GM18870 (cell line): ENCODE measurements around the gene STAC3.
"Not testable (repeated sequence)": the region's sequence is repeated elsewhere in the genome, so short reads cannot be mapped to it uniquely, and the experiment has no call there.

ENCODE experiments used
- ATAC-seq: cut with Tn5 transposase; IDR thresholded peaks from one replicate; pipeline ENCODE4 v1.9.1; 2021; ENCODE audit warnings: moderate library complexity; ENCODE audit not compliant: unreplicated experiment

The STAC3 gene

GRCh38 chr12:57250956-57251355 lies at the start of gene STAC3:
Gene STAC3, minus strand, starts transcription at chr12:57251187. Its CDS starts 1,551 bp downstream, at chr12:57249636.
- no peak for ATAC-seq

DNA sequence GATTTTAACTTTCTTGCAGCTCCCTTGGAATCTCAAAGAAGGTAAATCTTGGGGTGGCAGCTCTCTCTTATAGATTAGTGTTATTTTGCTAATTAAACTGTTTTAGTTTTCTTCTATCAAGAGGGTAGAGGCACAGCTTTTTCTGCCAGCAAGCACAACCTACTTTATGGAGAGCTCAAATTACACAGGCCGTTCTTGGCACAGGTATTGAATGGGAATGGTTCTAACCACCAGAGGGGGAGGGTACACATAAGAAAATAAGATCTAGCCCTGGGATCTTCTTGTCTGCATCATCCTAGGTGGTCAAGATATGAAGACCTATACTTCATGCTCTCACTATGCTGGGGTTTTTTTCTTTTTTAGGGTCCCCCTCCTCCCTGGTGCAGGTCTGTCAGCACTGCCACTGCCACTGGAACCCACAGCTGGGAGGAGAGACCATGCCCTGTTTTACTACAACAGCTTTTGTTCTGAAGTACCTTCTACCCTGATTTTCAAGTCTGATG lies 48.6 kb upstream of the STAC3 start:
- no peak for ATAC-seq

DNA sequence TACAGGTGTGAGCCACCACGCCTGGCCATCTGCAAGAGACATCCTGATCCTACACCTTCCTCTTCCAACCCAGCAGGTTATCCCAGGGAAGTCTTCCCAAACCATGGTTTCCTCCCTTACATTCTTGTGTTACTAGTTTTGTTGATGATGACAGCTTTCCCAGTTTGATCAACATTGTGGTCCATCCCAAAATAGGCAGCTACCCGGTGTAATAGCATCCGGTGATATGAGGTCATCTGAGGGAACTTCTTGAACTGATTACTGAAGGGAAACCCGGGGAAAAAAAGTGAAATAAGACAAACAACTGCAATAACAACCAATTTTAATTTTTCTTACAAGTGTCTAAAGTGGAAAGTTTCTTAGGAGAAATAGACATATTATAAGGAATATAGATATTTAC lies 45.3 kb upstream of the STAC3 start:
- ATAC-seq: no peak

- ATAC-seq: not testable (repeated sequence)
Observed at GRCh38 chr12:57282073-57282472, 31.1 kb upstream of the STAC3 start.

DNA sequence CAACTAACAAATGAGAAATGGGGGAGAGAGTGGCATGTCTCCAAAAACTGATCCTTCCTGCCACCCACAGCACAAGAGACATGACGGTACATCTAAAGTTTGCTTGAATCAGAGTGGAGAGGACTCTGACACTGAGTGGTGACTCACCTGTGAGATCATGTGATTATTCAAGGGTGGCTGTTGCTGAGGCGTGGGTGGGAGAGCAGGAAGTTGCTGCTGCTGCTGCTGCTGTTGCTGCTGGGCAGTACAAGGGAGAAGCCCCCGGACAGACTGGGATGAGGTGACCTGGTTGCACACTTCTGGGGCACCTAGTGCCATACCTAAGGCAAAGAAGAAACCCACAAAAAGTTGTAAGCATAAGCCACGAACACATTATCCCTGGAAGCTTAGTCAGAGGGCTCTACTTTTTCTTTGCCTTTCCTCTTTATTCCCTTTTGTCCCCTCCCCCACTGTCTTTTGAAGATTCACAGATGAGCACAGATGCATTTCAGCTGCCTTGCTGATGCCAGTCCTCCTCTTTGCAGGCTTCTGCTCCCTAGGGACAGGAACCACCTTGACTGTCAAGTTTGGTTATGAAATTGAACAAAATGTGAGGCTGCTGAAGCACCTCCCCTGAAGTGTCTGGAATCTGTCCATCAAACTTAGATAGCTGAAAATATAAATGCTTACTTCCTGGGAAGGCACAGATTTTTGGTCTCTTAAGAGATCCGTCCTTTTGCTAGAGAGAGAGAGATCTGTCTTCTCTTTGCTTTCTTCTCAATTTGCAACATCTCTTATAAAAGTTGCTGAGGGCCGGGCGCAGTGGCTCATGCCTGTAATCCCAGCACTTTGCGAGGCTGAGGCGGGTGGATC lies 29.4 kb upstream of the STAC3 start:
- peak; percentile 83 for ATAC-seq

DNA sequence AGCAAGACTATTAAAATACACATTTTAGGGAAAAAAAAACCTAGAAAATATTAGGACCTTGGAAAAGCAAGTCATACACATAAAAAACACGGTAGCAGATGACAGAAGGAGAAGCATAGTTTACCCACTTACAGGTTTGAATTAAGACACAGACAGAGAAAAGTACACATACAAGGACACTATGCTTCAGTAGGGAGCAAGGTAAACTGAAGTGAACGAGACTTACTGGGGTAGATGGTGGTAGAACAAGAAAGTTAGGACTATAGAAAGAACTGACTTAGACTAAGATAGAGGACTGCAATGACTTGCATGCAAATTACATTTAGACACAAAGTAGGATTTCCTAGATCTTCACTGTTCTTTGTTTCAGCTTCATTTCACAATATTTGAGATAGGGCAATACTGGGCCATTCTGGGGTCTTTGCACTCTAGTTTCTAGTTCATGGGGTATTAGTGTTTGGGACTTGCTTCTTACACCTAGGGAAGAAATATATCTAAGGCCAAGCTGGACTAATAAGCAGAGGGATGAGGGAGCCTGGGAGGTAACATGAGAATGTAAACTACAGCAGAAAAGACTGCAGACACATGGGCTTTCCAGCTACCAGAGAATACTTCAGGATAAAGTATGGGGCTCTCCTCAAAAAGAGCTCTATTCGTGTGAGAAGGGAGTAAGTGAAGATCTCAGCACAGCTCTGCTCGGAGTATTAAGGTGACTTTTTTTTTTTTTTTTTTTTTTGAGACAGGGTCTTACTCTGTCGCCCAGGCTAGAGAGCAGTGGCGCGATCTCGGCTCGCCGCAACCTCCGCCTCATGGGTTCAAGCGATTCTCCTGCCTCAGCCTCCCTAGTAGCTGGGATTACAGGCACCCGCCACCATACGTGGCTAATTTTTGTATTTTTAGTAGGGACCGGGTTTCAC lies 27.7 kb upstream of the STAC3 start:
- ATAC-seq: no peak

GRCh38 chr12:57276935-57277563 lies 26.1 kb upstream of the STAC3 start:
- no peak for ATAC-seq

- ATAC-seq: not testable (repeated sequence)
Observed at GRCh38 chr12:57276233-57276632, 25.2 kb upstream of the STAC3 start.

DNA sequence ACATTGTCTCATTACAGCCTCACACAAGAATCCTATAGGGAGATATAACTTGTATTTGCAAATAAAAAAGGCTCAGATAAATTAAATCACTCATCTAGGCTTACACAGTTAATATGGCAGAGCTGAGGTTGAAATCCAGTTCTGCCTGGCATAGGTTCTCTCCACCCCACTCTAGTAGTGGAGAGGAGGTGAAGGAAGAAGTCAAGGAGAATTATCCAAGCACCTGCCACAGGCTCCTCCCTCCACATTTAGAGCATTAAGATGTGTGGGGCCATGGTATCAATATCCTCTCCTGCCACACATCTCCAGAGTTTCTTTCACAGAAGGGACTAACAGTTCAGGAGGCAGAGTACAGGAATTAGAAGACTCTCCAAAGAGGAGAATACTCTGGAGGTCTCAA lies 22.5 kb upstream of the STAC3 start:
- ATAC-seq: no peak

DNA sequence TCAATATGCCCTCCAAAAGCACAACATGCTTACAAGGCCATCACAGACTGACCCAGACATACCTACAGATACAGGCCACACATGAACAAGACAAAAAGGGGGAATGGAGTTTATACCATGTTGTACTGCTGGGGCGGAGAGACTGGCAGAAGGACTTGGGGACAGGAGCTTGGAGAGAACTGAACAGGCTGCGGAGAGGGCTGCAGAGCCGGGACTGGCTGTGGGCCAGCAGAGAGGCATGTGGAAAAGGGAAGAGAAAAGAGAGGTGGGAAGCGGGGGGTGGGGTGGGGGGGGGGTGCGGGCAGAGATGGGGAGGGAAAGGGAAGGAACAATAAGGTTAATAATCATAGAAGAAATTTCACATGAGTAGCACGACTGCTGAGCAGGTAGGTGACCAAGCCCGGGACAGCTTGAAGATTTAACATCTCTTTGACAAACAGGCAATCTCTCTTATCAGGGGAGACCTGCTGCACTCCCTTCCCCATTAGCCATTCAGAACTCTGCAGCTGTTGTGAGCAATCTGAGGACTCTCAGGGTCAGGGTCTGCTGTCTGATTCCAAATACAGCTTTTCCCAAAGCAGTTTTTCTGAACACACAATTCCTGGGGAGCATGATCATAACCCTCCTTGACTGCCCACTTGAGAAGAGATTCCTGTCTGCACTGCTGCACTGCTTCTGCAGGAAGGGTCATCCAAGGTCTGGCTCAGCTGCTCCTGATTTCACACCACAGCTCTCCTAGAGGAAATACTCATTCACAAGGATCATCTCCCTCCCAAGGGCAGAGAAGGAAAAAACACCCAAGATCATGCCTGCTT lies 21.6 kb upstream of the STAC3 start:
- no peak for ATAC-seq

DNA sequence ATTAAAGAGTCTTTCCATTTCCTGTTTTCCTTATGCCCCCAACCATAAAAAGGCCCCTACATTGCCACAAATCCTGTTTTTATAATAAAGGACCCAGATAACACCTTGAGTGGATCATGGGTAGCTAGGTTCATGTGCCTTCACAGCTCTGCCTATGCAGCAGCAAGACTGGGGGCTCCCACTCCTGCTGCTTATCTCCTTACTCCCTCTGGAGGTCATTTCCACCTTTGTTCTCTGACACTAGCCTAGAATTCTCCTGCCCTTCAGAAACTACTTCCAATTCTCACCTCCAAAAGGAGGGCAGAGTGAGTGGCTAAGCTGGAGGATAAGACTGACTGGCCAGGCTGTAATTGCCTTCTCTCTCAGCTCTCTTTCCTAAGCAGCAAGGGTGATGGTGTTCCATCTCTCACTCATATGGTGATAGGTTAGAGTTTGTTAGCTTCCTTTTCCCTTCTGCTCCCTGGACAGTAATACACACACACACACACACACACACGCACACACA lies 20.0 kb upstream of the STAC3 start:
- no peak for ATAC-seq

GRCh38 chr12:57268264-57268663 lies 17.3 kb upstream of the STAC3 start:
- no peak for ATAC-seq

DNA sequence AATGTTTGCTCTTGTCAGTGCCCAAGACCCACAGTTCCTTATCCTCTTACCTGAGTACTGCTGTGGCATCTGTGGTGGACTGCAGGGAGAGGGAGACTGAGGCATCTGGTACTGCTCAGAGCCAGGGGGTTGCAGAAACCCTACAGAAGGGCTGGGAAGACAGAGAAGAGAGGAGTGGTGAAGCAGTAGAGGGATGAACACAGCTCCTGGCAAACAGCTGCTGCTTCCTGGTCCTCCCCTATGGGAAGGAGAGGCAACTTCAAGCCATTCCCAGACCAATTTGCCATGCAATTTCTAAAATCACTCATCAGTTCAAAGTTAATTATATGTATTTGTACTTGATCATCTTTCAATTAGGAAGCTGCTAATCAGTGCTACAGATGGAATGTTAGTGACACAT lies 15.7 kb upstream of the STAC3 start:
- ATAC-seq: no peak

DNA sequence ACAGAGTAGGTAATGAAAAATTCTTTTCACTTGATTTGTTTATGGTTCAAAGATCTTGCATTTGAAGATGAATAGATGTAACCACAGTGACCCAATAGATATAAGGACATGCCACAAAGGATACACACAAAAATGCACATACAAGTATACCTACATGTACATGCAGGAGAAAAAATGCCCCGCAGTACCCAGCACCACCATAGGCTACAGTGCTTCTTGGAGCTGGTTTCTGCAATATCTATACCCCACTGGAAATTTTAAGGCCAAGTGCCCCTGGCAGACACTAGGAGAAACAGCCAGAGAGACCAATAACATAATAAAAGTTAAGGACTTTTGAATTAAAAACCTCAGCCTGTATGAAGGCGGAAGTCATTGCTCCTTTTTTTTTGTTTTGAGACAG lies 12.1 kb upstream of the STAC3 start:
- ATAC-seq: no peak

GRCh38 chr12:57262126-57262822 lies 11.3 kb upstream of the STAC3 start:
- ATAC-seq: no peak

GRCh38 chr12:57261428-57261865 lies 10.5 kb upstream of the STAC3 start:
- ATAC-seq: no peak

GRCh38 chr12:57260366-57260765 lies 9.4 kb upstream of the STAC3 start:
- no peak for ATAC-seq

DNA sequence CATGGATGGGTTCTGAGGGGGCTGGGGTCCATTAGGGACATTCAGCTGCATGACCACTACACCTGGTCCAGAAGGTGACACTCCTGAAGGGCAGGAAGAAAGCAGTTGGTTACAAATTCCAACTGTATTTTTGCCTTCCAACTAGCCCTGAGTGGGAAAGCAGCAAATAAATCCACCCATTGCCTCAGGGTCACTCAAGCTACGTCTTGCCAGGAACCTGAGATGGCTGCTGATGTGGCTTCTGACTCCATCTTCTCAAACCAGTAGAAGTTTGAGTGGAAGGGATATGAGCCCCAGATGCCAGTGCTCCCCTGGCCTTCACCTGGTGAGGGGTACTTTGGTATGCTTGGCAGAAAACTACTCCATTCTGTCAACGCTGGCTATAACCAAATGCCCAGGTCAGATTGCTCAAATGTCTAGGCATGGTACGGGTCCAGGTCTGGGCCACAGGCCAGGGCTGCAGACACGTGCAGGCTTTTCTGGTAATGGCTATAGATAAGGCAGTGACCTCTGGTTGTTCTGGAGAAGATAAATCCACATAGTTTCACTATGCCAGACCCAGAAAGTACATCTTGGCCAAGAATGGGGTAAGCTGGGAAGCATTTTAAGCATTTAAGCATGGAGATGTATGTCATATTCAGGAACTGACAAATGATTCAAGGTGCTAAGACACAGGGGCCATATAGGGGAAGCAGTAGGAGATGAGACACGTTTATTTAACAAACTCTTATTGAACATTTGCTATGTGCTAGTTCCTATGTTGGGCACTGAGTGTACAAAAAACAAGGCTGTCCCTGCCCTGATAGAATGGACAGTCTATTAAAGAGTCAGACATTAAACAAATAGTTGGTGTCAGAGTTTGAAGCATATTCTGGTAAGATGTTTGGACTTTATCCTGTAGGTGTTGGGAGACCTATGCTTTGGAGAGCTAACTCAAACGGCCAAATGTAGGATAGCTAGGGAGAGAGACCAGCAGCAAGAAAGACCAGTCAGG lies 8.3 kb upstream of the STAC3 start:
- ATAC-seq: no peak
